Measurements from ENCODE around the gene PHKG2. TPM values are rescaled to one million over a fixed set of nuclear protein-coding genes. Genes with fewer than 3 reads are reported as not detected.

PHKG2 gene
- polyA plus RNA-seq, 1 donor (not counting 4 experiments of a cell fraction or from before 2014, with no cell fraction given), result 31.8 TPM

GRCh38 chr16:30784215-30784614 lies 36.0 kb downstream of the PHKG2 start:
- H3K79me2 ChIP-seq (ENCODE audit: control insufficient read depth, insufficient read depth, low read length), result peaks cover 20% of the 10 kb centered on the region
- no peaks in the 10 kb centered on the region for H3K9me1 ChIP-seq (ENCODE audit: control insufficient read depth, extremely low read depth, insufficient read depth, low read length)
- no peak overlapping the region for H3K27ac ChIP-seq (ENCODE audit: control insufficient read depth, insufficient read depth, low read length)
- H3K4me1 ChIP-seq (ENCODE audit: control insufficient read depth, extremely low read depth, insufficient read depth, low read length), result peaks cover 10% of the 10 kb centered on the region
- no peak overlapping the region for H3K9ac ChIP-seq (ENCODE audit: control insufficient read depth, extremely low read depth, insufficient read depth, low read length)
- H2AFZ ChIP-seq (ENCODE audit: control insufficient read depth, low read length), result no peak overlapping the region
- FAIRE-seq (no peak), DNase-seq (ENCODE audit: low read depth, low spot score) (no peak)
- no peak overlapping the region for H3K4me3 ChIP-seq (ENCODE audit: control insufficient read depth in 2 of 3, extremely low read depth in 1 of 3, insufficient read depth in 2 of 3, low read depth in 1 of 3, low read length in 3 of 3)
- no peaks in the 10 kb centered on the region for H4K20me1 ChIP-seq (ENCODE audit: control insufficient read depth, extremely low read depth, insufficient read depth, low read length)
- H3K36me3 ChIP-seq (ENCODE audit: control insufficient read depth in 2 of 2, extremely low read depth in 1 of 2, insufficient read depth in 2 of 2, low read length in 2 of 2), result peaks cover 6 to 20% of the 10 kb centered on the region in 2 experiments
- H3K4me2 ChIP-seq (ENCODE audit: control insufficient read depth, extremely low read depth, insufficient read depth, low read depth, low read length), result no peak overlapping the region
- no peak for TF ChIP-seq EZH2 (IDR thresholded peaks at IDR 0.05; ENCODE audit: low read length)
- TF ChIP-seq CTCF (optimal IDR thresholded peaks at IDR 0.05 in 1 of 3, IDR thresholded peaks at IDR 0.05 in 1 of 3, conservative IDR thresholded peaks at IDR 0.05 in 1 of 3; ENCODE audit: extremely low read depth in 1 of 3, insufficient read depth in 2 of 3, low read length in 3 of 3), result no peak
- dilution Hi-C loops (cut with MboI; ENCODE audit: extremely low pct_ligation_motif_present, low sequenced_read_pairs), result loop anchor here (25.0 kb wide), 1 partner anchor 103 kb away; the partner anchor contains the start of genes BCL7C and CTF1
- no peaks in the 10 kb centered on the region for H3K9me3 ChIP-seq (ENCODE audit: control insufficient read depth, low read depth, low read length)
- no peaks in the 10 kb centered on the region for H3K27me3 ChIP-seq (ENCODE audit: control insufficient read depth, extremely low read depth, insufficient read depth, low read length)

- DNase-seq (ENCODE audit: low read depth, low spot score) (no peak), FAIRE-seq (no peak)
- Histone ChIP-seq H3K9ac (ENCODE audit: control insufficient read depth, extremely low read depth, insufficient read depth, low read length) (peak overlapping the region; percentile 88), H3K4me1 (ENCODE audit: control insufficient read depth, extremely low read depth, insufficient read depth, low read length) (peaks cover 10% of the 10 kb centered on the region), H3K79me2 (ENCODE audit: control insufficient read depth, insufficient read depth, low read length) (peaks cover 20% of the 10 kb centered on the region), H3K27ac (ENCODE audit: control insufficient read depth, insufficient read depth, low read length) (no peak overlapping the region), H3K27me3 (ENCODE audit: control insufficient read depth, extremely low read depth, insufficient read depth, low read length) (no peaks in the 10 kb centered on the region), H3K4me3 (ENCODE audit: control insufficient read depth in 2 of 3, extremely low read depth in 1 of 3, insufficient read depth in 2 of 3, low read depth in 1 of 3, low read length in 3 of 3) (peak overlapping the region; percentile 59 to 86 (median 85)), H2AFZ (ENCODE audit: control insufficient read depth, low read length) (no peak overlapping the region), H3K9me3 (ENCODE audit: control insufficient read depth, low read depth, low read length) (no peaks in the 10 kb centered on the region), H3K4me2 (ENCODE audit: control insufficient read depth, extremely low read depth, insufficient read depth, low read depth, low read length) (peak overlapping the region; percentile 87), H3K36me3 (ENCODE audit: control insufficient read depth in 2 of 2, extremely low read depth in 1 of 2, insufficient read depth in 2 of 2, low read length in 2 of 2) (peaks cover 6 to 18% of the 10 kb centered on the region in 2 experiments), H4K20me1 (ENCODE audit: control insufficient read depth, extremely low read depth, insufficient read depth, low read length) (no peaks in the 10 kb centered on the region), H3K9me1 (ENCODE audit: control insufficient read depth, extremely low read depth, insufficient read depth, low read length) (no peaks in the 10 kb centered on the region)
- TF ChIP-seq EZH2 (IDR thresholded peaks at IDR 0.05; ENCODE audit: low read length) (no peak), CTCF (optimal IDR thresholded peaks at IDR 0.05 in 1 of 3, IDR thresholded peaks at IDR 0.05 in 1 of 3, conservative IDR thresholded peaks at IDR 0.05 in 1 of 3; ENCODE audit: extremely low read depth in 1 of 3, insufficient read depth in 2 of 3, low read length in 3 of 3) (no peak)
- dilution Hi-C loops (cut with MboI; ENCODE audit: extremely low pct_ligation_motif_present, low sequenced_read_pairs), result loop anchor here (25.0 kb wide), 1 partner anchor 102 kb away; the partner anchor contains the start of genes BCL7C and CTF1
These were observed 37.2 kb downstream of the PHKG2 start for GRCh38 chr16:30785126-30786106.

Measured in keratinocyte (primary cell).